Measurements from ENCODE around the gene S1PR3.

Gene S1PR3

DNA sequence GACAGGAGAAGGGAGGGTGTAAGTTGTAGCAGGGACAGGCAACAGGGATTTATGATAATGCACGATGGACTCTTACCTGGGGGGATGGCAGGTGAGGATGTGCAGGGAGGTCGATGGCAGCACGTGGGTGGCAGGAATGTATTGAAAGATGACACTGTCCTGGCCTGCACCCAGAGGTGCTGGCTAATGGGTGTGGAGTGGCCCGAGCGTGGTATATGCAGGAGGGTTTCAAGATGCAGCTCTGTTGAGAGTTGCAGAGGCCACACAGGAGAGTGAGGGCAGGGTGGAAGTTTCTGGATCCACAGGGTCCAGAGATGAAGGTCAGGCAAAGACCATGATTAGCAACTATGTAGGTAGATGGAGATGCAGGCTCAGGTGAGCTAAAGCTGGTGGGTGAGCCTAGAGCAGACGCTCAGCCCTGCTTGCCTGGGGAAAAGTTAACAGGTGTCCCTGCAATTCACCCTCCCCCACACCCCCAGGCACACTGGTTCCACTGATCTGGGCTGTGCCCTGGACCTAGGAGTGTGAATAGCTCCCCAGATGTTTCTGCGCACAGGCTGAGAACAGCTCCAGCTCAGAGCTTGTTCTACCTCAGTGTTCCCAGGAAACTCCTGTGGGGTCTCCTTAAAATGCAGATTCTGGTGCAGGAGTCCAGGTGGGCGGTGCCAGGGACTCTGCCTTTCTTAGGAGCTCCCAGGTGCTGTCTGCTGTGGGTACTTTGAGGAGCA is 21.5 kb upstream of the S1PR3 start:
- no peak for DNase-seq

DNA sequence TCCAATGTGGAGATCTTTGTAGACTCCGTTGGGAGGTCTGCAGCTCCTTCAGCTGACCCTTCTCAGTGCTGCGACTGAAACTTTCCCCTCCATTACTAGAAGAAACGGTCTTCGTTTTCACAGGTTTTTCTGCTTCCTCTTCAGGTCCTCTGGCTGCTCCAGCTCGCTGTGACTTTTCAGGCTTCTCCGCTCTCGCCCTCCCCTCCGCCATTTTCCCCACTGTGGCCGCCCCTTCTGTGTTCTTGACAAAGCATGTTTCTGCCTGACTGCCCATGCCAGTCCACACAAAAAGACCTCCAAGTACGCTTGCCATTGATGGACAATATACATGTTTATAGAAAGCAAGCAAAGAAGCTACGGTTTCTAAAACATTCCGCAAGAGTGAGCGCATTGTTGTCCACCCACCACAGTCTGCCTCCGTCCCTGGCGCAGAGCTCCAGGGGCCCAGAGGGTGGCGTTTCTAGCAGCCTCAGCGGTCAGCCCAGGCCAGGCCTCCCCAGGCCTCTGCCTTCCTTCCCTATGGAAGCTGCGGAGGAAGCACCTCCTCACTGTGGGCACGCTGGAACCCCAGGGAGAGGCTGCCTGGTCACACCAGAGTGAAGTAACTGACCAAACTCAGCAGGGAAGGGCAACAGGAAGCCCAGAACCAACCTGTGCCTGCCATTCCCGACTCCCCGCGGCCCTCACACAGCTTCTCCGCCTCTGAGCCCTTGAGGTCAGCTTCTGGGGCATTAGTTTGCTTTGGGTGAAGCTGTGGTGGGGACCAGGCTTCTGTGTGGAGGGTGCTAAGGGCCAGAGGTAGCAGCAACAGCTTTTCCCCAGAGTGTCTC is 19.9 kb upstream of the S1PR3 start:
- DNase-seq, result no peak

DNA sequence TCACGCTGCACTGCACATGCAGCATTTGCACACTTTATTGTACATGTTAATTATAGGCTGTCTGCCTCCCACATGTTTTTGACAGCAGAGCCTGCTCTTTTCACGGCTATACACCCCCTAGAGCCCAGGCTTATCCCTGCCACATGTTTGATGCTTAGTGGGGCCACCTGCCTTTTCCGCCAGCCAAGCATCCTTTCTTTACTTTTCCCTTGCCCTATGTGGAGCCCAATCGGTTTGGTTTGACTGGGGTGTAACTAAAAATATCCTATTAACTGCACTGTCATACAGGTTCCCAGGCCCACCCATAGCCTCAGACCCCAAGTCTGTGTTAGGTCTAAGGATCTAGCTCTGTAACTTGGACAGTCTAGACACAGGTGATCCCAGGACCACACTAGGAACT is 18.9 kb upstream of the S1PR3 start:
- no peak for DNase-seq

DNA sequence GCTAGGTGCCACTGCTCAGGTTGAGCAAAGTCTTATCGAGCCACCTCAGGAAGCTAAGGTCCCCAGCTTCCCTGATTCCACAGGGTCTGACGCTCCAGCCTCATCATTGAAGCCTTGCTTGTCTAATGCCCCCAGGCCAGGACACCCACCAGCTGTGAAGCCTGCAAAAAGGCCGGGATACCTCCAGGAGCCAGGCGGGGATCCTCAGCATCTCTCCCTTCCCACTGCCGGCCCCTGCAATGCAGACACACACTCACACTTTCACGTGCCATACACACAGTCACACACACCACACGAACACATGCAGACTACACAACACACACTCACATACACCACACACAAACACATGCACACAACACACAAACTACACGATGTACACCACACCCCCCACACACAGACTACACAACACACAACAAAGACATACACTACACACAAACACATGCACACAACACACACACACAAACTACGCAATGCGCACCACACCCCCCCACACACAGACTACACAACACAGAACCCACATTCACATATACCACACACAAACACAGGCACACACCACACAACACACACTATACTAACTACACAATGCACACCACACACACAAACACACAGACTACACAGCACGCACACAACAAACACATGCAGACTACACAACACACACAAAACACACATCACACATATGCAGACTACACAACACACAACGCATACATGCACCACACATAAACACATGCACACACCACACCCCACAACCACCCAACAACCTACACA is 17.8 kb upstream of the S1PR3 start:
- no peak for DNase-seq

DNA sequence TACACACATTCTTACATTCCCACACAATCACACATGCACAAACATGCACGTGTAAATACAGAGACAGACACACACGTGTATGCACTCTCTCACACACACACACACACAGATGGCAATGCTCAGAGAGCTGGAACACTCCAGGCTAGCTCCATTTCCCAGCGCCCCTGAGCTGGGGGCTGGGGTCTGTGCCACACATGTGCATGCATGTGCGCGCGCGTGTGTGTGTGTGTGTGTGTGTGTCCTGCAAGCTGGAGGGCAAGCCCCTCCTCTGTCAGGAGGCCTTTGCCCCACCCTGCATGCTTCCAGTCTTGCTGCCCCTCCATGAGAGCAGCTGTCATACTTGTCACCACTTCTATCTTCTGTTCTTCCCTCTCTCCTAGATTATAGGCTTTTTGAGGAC is 16.6 kb upstream of the S1PR3 start:
- no peak for DNase-seq

DNA sequence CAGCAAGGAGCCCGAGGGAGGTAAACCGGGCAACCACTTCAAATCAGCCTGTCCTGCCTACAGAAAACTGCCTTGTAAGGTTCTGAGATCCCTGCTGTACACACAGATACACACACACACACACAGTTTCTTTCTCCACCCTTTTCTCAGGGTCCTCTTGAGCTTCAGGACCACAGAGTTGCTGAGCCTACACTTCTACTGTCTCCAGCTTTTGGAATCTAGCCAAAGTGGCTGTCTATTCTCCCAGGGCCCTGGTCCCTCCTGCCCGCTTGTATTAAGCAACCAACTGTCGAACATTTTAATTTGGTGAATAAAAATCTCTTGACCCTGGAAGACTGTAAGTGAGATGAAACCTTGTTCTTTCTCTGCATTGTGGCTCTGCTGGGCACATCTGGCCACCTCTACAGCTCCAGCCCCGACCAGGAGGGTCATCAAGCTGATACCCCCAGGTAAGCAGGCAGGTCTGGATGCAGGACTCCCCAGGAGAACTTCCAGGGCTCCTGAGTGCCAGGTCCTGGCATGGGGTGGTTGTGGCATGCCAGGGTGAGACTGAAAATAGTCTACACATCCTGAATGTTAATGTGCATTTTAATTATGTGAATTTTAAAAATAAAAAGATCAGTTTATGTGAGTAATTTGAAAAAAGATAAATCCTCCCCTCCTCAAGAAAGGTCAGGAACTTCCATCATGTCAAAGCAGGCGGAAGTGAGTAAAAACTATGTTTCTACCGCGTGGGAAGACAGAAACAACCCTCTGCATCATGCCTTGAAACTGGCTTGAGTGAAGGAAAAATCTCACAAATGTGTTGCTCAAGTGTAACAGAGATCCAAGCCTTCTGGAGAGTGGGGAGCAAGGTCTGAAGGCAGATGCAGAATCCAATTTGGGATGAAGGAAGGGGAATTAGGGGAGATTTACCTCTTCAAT is 15.0 kb upstream of the S1PR3 start:
- no peak for DNase-seq

DNA sequence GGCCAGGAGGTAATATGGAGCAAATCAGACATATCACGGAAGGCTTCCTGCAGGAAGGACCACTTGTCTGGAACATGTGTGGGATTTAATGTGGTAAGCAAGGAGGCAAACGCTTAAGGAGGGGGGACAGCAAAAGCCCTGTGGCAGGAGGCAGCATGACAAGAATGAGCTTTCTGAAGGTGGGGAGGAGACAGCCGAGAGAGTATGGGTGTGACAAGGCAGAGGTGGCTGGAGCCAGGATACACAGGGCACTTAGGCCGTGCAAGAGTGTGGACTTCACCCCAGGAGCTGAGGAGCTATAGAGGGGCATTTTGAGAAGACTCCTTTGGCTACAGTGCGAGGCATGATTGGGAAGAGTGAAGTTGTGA is 14.4 kb upstream of the S1PR3 start:
- no peak for DNase-seq

DNA sequence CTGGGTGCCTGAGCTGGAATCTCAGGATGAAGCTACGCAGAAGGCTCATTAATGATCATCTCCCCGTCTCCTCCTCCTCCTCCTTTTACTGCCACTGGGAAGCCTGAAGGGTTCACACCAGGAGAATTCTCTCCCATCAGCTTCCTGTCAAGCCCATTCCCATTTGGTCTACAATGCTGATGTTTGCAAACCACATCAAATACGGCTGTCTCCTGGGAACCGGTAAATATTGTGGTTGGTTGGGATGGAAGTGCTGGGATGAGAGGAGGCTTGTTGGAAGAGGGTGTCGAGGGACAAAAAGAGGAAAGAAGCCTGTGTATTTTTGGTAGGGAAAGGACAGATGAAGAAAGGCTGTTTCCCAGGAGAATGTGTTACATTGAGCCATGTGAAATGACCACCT is 13.2 kb upstream of the S1PR3 start:
- no peak for DNase-seq

DNA sequence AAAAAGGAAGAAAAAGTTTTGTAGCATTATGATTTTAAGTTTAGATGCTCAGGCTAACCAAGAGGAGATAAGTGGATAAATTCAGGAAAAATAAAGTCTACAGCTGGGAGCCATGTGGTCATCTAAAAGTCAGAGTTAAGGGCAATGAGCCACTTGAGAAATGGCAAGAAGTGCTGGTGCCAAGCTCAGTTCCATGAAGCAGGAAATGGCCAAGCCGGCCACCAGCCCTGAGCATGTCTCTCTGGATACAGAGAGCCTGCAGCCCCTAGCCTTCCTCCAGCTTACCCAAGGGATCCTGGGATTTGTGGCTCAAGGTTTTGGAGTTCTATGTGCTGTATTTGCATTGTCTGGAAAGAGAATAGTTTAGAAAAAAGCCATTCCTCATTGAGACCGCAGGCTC is 12.2 kb upstream of the S1PR3 start:
- DNase-seq, result no peak

DNA sequence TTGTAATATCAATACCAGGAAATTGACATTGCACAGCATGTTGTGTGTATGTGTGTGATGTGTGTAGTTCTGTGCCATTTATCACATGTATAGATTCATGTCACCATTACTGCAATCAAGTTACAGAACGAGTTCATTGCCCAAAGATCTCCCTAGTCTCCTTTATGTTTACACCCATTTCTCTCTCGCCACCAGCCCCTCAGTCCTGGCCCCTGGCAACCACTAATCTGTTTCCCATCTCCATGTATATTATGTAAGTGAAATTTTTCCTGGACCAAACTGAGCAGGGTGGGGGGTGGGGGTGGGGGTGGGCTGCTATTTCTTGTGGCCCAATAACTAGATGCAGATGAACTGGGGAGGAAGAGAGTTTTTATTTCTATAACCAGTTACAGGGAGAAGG is 11.5 kb upstream of the S1PR3 start:
- no peak for DNase-seq

DNA sequence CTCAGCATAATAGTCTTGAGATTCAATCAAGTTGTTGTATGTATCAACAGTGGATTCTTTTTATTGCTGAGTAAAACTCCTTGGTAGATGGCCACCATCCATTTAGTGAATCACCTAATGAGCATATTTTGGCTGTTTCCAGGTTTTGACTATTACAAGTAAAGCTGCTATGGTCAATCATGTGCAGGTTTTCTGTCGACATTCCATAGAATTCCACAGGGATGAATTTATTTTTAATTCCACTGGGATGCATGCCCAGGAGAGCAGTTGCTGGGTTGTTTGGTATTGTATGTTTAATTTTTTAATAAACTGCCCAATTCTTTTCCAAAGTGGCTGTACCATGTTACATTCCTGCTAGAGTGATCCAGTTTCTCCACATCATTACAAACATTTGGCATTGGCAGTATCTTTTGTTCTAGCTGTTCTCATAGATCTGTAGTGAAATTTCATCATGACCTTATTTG is 10.5 kb upstream of the S1PR3 start:
- DNase-seq, result no peak

DNA sequence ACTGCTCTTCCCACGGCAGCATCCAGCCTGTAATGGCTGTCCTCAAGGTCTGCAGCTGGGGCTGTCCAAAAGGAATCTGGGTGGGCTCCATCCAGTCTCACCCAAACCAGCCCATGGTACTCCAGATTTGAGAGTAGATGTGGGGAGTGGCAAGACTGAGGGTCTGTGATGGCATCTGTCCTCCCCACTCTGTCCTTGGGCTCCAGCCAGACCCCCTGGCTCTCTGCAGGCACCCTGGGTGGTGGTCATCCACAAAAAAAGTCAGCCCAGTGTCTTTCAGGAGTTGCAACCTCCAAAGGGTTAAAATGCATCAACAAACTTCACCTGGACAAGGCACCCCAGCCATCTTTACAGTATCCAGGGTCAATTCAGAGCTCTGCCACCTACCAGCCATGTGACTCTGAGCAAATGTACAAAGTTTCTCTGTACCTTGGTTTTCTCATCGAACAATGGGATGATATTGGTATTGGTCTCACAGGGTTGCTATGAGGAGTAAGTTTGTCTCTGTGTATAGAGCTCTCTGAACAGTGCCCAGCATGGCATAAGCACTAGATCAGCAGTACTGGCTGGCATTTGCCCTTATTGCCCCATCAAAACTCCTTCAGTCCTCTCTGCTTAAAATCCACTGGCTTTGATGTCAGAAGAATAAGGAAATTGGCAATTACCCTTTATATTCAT is 7.3 kb upstream of the S1PR3 start:
- no peak for DNase-seq

DNA sequence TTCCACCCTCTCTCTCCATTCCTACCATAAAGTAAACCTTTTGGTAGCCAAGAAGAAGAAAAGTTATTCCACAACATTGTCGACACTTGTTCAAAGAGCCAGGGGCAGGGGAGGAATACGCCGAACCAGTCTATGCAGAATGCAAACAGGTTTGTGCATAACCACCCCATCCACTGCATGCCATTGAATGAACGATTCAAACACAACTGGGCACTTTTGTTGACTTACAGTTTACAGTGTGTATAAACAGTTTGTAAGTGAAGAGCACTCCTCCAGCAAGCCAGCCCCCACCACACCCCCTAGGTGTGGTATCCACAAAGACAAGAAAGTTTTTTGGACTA is 6.8 kb upstream of the S1PR3 start:
- no peak for DNase-seq

DNA sequence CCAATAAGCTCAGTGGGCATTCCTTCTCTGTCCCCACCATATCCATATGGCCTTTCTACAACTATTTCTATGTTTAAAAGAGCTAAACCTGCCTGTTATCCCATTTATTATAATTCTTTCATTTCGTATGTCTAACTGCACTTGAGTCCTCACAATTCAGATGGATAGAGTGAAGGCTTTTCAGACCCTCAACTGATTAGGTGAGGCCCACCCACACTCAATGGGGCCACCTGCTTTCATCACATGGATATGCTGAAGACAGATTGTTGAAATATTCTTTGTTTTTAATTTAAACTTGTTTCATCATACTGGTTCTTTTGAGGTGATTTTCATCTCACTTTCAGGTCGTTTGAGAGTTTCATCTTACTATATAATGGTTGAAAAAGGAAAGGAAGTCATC is 5.7 kb upstream of the S1PR3 start:
- no peak for DNase-seq

DNA sequence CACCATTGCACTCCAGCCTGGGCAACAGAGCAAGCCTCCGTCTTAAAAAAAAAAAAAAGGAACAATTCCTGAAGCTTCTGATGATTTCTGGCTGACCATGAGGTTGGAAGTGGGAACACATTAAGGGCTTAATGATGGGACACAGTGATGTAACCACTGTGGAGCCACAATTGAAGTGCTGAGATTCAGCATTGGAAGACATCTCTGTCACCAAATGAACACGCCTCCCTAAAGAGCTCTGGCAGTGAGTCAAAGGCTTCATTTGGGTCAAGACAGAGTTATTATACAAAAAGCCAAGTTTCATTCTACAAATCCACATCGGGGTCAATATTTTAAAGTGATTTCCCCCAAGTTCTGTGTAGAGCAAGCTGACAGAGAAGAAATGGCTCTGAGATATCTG is 4.5 kb upstream of the S1PR3 start:
- DNase-seq, result no peak

DNA sequence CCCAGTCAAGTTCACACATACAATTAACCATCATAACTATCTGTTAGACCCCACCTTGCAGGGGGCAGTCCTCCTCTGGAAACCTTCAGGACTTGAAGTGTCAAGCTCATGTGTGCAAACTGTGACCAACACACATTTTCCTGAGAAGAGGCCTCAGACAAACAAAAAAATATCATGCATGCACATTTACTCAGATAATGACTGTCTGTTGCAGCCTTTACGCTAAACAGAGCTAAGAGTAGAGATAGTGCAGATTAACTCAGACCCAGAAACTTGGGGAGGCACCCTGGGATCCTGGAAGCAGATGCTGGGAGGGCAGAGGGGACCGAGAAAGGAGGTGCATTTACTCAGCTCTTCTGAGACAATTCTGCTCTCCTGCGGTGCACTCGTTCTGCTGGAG is 3.6 kb upstream of the S1PR3 start:
- no peak for DNase-seq

DNA sequence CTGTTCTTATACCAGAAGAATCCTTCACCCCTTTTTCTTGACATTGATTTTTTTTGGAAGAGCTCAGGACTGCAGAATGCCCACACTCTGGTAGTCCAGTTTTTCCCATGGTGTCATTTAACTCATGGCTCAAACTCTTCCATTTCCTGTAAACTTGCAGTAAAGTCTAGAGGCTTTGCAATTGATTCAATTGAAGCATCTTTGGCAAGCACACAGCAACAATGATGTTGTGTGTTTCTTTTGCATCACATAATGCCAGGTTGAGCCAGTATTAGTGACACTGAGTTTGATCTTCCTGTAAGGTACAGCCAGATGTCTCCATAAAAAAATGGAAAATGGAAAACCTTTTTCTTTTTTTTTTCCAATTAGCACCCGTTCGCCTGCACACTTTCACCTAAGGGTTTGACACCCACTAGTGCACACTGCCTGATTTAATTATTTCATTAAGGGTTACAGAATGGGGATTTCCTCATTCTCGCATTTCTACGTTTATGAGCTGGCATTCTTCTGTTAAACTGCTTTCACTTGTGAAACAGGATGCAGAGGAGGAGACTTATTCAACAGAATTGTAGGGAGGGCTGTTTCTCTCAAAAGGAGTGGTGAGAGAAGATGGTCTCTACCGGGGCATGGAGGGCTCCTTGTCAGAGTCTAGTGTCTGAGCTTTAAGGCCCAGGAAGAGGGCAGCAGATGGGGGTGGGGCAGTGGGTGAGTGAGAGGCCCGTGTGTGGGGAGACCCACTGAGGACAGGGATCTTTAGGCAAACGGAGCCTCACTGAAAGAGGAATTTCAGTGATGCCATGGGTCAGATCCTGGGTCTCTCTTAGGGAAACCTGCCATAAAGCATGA is 2.2 kb upstream of the S1PR3 start:
- DNase-seq, result no peak

DNA sequence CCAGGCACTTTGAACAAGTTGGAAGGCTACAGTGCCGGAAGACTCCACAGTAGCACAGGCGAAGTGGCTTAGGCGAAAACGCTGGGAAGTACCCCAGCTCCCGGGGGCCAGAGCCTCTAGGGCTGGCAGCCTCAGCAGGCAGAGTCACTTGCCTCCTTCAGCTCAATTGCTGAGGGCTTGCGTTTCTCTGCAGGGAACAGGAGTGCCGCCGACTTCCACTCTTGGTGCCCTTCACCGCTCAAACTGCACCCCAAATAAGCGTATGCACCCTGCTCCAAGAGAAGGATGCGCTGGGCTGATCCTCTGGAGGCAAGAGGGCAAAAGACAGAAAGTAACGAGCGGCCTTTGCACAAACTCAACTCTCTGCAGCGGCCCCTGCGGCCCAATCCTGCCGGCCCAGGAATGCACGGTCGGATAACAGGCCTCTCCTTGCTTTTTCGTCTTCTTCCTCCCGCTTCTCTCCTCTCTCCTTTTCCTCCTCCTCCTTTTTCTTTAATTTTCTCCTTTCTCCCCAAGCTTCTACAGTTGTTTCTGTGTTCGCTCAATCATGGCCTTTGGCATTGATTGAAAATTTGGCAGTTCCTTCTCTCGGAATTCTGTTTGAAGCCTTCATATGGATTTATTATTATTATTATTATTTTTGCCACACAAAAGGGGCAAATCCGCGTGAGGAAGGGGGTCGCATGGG is 1.1 kb upstream of the S1PR3 start:
- DNase-seq, result no peak

DNA sequence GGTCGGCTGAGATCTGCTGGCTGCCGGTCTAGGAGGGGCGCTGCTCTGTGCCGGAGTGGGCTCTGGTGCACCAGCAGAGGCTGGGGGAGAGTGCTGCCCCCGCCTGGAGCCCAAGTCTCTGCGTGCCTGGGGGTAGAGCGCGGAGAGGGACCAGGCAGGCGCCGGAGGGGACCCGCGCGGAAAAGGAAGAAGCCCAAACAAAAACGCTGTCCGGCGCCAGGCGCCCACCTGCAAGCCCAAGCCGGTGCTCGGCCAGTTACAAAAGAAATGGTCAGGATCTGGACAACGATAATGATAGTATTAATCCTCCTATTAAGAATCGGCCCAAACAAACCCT is 571 bp upstream of the S1PR3 start:
- DNase-seq, result no peak

DNA sequence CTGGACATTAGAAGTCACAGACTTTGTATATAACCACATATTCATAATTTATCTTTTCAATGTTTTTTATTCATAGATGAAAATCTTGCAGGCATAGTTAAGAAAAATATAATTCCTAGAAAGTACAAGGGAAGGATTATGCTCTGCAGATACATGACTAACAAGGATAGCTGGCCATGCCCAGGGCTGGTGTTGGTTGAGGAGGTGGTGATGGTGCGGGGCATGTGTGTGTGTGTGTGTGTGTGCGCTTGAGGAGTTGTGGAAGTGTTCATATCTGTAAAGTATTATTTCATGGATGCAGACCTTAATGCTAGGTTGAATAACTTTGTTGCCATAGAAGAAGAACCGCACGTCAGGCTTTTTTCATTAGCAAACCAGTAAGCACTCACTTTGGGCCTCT is 1.3 kb downstream of the S1PR3 start:
- DNase-seq, result no peak

DNA sequence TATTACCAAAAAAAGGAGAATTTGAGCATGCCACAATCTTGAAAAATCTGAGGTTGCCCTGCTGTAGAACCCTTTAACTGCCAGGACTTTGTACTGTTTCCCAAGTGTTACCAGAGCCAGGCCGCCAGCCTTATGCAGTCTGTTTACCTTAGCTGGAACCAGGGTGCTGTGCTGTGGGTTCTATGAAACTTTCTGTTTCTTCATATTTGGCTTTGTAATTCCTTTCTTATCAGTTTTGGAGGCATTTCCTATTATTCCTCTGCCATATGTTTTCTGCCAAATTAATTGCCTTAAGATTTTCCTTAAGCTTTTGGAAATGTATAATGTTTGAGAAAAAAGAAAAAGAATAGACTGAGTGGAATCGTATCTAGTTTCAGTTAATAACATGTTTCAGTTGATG is 2.1 kb downstream of the S1PR3 start:
- no peak for DNase-seq

Measured in CD4-positive, alpha-beta T cell treated with Interleukin-6 for 4 hours (primary cell).